ENCODE data around the gene HSDL2. TPM values are rescaled to one million over a fixed set of nuclear protein-coding genes. Genes with fewer than 3 reads are reported as not detected.

HSDL2 gene
- polyA plus RNA-seq, 3 donors = 6.4 to 34.8 (median 26.9) TPM

DNA sequence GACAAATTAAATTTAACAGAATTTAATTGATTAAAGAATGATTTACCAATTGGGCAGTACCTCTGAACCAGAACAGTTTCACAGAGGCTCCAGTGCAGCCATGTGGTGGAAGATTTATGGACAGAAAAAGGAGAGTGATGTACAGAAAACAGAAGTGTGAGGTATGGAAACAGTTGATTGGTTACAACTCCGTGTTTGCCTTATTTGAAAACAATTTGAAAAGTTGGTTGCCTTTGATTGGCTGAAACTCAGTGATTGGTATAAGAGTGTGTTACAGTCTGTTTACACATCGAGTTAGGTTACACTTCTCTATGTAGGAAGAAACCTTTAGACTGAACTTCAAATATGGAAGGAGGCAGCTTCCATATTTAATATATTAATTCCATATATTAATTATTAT is 136.9 kb downstream of the HSDL2 start:
- no peak overlapping the region for H3K4me2 ChIP-seq (replicated peaks; ENCODE audit: extremely low read depth, low read length, poor library complexity, severe bottlenecking)
- no peaks in the 10 kb centered on the region for H4K20me1 ChIP-seq (ENCODE audit: insufficient read depth, low read length)
- no CpG with 5 or more reads among the region's 2 CpGs for WGBS (ENCODE audit: insufficient coverage)
- TF ChIP-seq, protein P1, sequence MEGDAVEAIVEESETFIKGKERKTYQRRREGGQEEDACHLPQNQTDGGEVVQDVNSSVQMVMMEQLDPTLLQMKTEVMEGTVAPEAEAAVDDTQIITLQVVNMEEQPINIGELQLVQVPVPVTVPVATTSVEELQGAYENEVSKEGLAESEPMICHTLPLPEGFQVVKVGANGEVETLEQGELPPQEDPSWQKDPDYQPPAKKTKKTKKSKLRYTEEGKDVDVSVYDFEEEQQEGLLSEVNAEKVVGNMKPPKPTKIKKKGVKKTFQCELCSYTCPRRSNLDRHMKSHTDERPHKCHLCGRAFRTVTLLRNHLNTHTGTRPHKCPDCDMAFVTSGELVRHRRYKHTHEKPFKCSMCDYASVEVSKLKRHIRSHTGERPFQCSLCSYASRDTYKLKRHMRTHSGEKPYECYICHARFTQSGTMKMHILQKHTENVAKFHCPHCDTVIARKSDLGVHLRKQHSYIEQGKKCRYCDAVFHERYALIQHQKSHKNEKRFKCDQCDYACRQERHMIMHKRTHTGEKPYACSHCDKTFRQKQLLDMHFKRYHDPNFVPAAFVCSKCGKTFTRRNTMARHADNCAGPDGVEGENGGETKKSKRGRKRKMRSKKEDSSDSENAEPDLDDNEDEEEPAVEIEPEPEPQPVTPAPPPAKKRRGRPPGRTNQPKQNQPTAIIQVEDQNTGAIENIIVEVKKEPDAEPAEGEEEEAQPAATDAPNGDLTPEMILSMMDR (IDR thresholded peaks at IDR 0.05) = no peak
- no peaks in the 10 kb centered on the region for H3K36me3 ChIP-seq (replicated peaks in 1 of 2; ENCODE audit: control insufficient read depth in 1 of 2, insufficient read depth in 2 of 2, low read length in 2 of 2)
- H3K27me3 ChIP-seq (ENCODE audit: control insufficient read depth in 2 of 2, insufficient read depth in 2 of 2, low read length in 2 of 2) = no peaks in the 10 kb centered on the region
- intact Hi-C loops (cut with micrococcal nuclease) = no loop called here
- H3K79me2 ChIP-seq (ENCODE audit: insufficient read depth, low read length) = no peaks in the 10 kb centered on the region
- H3K27ac ChIP-seq (ENCODE audit: low read depth in 1 of 2, low read length in 2 of 2) = no peak overlapping the region
- Mint-ChIP-seq H3K36me3 (no peaks in the 10 kb centered on the region), H3K9me3 (no peaks in the 10 kb centered on the region), H3K27ac (no peak overlapping the region), H3K4me3 (no peak overlapping the region), H3K4me1 (peaks cover 14% of the 10 kb centered on the region), H3K27me3 (ENCODE audit: low read depth in 3 of 3) (no peaks in the 10 kb centered on the region)
- H3K9me3 ChIP-seq (replicated peaks in 1 of 2; ENCODE audit: control insufficient read depth in 1 of 2, insufficient read depth in 1 of 2, low read length in 2 of 2) = no peaks in the 10 kb centered on the region
- H3K4me1 ChIP-seq (ENCODE audit: control insufficient read depth in 1 of 2, insufficient read depth in 2 of 2, low read length in 2 of 2) = peaks cover 2 to 6% of the 10 kb centered on the region in 2 donors
- no peak overlapping the region for H2AFZ ChIP-seq (ENCODE audit: insufficient read depth, low read depth, low read length, poor library complexity, severe bottlenecking)
- no peak for DNase-seq
- no peak overlapping the region for H3K4me3 ChIP-seq (replicated peaks in 1 of 3; ENCODE audit: low read depth in 2 of 3, low read length in 3 of 3)
- no peak overlapping the region for H3K9ac ChIP-seq (ENCODE audit: insufficient read depth, low read length, poor library complexity, severe bottlenecking)

GRCh38 chr9:112520069-112520468 is 140.2 kb downstream of the HSDL2 start:
- no peaks in the 10 kb centered on the region for H3K27me3 ChIP-seq (ENCODE audit: control insufficient read depth in 2 of 2, insufficient read depth in 2 of 2, low read length in 2 of 2)
- no peaks in the 10 kb centered on the region for H3K79me2 ChIP-seq (ENCODE audit: insufficient read depth, low read length)
- no peaks in the 10 kb centered on the region for H3K9me3 ChIP-seq (replicated peaks in 1 of 2; ENCODE audit: control insufficient read depth in 1 of 2, insufficient read depth in 1 of 2, low read length in 2 of 2)
- no peaks in the 10 kb centered on the region for H3K36me3 ChIP-seq (replicated peaks in 1 of 2; ENCODE audit: control insufficient read depth in 1 of 2, insufficient read depth in 2 of 2, low read length in 2 of 2)
- no peak overlapping the region for H3K4me2 ChIP-seq (replicated peaks; ENCODE audit: extremely low read depth, low read length, poor library complexity, severe bottlenecking)
- TF ChIP-seq, protein P1 (IDR thresholded peaks at IDR 0.05) = no peak
- no peak overlapping the region for H3K9ac ChIP-seq (ENCODE audit: insufficient read depth, low read length, poor library complexity, severe bottlenecking)
- no CpG with 5 or more reads among the region's 1 CpG for WGBS (ENCODE audit: insufficient coverage)
- no peak overlapping the region for H2AFZ ChIP-seq (ENCODE audit: insufficient read depth, low read depth, low read length, poor library complexity, severe bottlenecking)
- no peak overlapping the region for H3K4me3 ChIP-seq (replicated peaks in 1 of 3; ENCODE audit: low read depth in 2 of 3, low read length in 3 of 3)
- intact Hi-C loops (cut with micrococcal nuclease) = no loop called here
- H3K27me3 Mint-ChIP-seq (ENCODE audit: low read depth in 3 of 3) = no peaks in the 10 kb centered on the region
- H3K4me1 ChIP-seq (ENCODE audit: control insufficient read depth in 1 of 2, insufficient read depth in 2 of 2, low read length in 2 of 2) = peaks cover 2 to 6% of the 10 kb centered on the region in 2 donors
- H3K36me3 Mint-ChIP-seq = no peaks in the 10 kb centered on the region
- peaks cover 0 to 2% (median 0%) of the 10 kb centered on the region in 7 donors for H3K9me3 Mint-ChIP-seq
- no peaks in the 10 kb centered on the region for H4K20me1 ChIP-seq (ENCODE audit: insufficient read depth, low read length)
- H3K4me1 Mint-ChIP-seq = peaks cover 14% of the 10 kb centered on the region
- H3K27ac ChIP-seq (ENCODE audit: low read depth in 1 of 2, low read length in 2 of 2) = no peak overlapping the region
- peak overlapping the region in 1 of 7 donors; percentile 42 for H3K27ac Mint-ChIP-seq
- DNase-seq = no peak
- no peak overlapping the region for H3K4me3 Mint-ChIP-seq

Measured in CD14-positive monocyte (primary cell).